ENCODE measurements around the gene CIAO3. TPM values are rescaled to one million over a fixed set of nuclear protein-coding genes. Genes with fewer than 3 reads are reported as not detected.
"Not testable (repeated sequence)": the region's sequence is repeated elsewhere in the genome, so short reads cannot be mapped to it uniquely, and the experiment has no call there.

The CIAO3 gene
- total RNA-seq, 1 donor from 2014 or later: 21.7 TPM

GRCh38 chr16:762595-763268, 21.9 kb upstream of the CIAO3 start:
- no peak for DNase-seq (ENCODE audit: low spot score)
- intact Hi-C loops (cut with DNase I): no loop called here

GRCh38 chr16:761625-762513, 21.1 kb upstream of the CIAO3 start:
- intact Hi-C loops (cut with DNase I): no loop called here
- no peak for DNase-seq (ENCODE audit: low spot score)

- intact Hi-C loops (cut with DNase I): no loop called here
- no peak for DNase-seq (ENCODE audit: low spot score)
Observed at GRCh38 chr16:760545-761343, 19.9 kb upstream of the CIAO3 start, which contains the start of gene MSLN. Gene MSLN (plus strand): TSS chr16:760734. CDS start chr16:762681, 1,947 bp downstream.

- DNase-seq (ENCODE audit: low spot score): no peak
- intact Hi-C loops (cut with DNase I): no loop called here
Observed at GRCh38 chr16:760065-760464, 19.3 kb upstream of the CIAO3 start.

GRCh38 chr16:759110-759910, 18.5 kb upstream of the CIAO3 start:
- intact Hi-C loops (cut with DNase I): no loop called here
- no peak for DNase-seq (ENCODE audit: low spot score)

GRCh38 chr16:756428-756827, 15.6 kb upstream of the CIAO3 start:
- intact Hi-C loops (cut with DNase I): no loop called here
- DNase-seq (ENCODE audit: low spot score): no peak

- intact Hi-C loops (cut with DNase I): no loop called here
- no peak for DNase-seq (ENCODE audit: low spot score)
Observed at GRCh38 chr16:754656-755055, 13.9 kb upstream of the CIAO3 start.

- intact Hi-C loops (cut with DNase I); DNase-seq (ENCODE audit: low spot score): not testable (repeated sequence)
Observed at GRCh38 chr16:754121-754607, 13.4 kb upstream of the CIAO3 start.

GRCh38 chr16:752007-752312, 11.2 kb upstream of the CIAO3 start:
- intact Hi-C loops (cut with DNase I): no loop called here

GRCh38 chr16:751152-752006, 10.6 kb upstream of the CIAO3 start:
- intact Hi-C loops (cut with DNase I): no loop called here
- DNase-seq (ENCODE audit: low spot score): no peak

More at GRCh38 chr16:752007-752312, 11.2 kb upstream of the CIAO3 start:
- DNase-seq (ENCODE audit: low spot score): no peak

- no peak for DNase-seq (ENCODE audit: low spot score)
- intact Hi-C loops (cut with DNase I): no loop called here
Observed at GRCh38 chr16:750485-750884, 9.7 kb upstream of the CIAO3 start.

GRCh38 chr16:749010-749409, 8.2 kb upstream of the CIAO3 start:
- intact Hi-C loops (cut with DNase I): no loop called here
- no peak for DNase-seq (ENCODE audit: low spot score)

- no peak for DNase-seq (ENCODE audit: low spot score)
Observed at GRCh38 chr16:747978-748746, 7.4 kb upstream of the CIAO3 start.

GRCh38 chr16:746637-747036, 5.8 kb upstream of the CIAO3 start:
- intact Hi-C loops (cut with DNase I): no loop called here
- DNase-seq (ENCODE audit: low spot score): no peak

More at GRCh38 chr16:747978-748746, 7.4 kb upstream of the CIAO3 start:
- intact Hi-C loops (cut with DNase I): no loop called here

- intact Hi-C loops (cut with DNase I): no loop called here
Observed at GRCh38 chr16:745739-746138, 4.9 kb upstream of the CIAO3 start.

GRCh38 chr16:743794-744500, 3.1 kb upstream of the CIAO3 start:
- DNase-seq (ENCODE audit: low spot score): no peak
- intact Hi-C loops (cut with DNase I): loop anchor here (5.0 kb wide), 1 partner anchor 43 kb away; the partner anchor contains the start of genes CHTF18 and RPUSD1

More at GRCh38 chr16:745739-746138, 4.9 kb upstream of the CIAO3 start:
- DNase-seq (ENCODE audit: low spot score): no peak

- intact Hi-C loops (cut with DNase I): loop anchor here (5.0 kb wide), 1 partner anchor 44 kb away; the partner anchor contains the start of genes CHTF18 and RPUSD1
- not testable (repeated sequence) for DNase-seq (ENCODE audit: low spot score)
Observed at GRCh38 chr16:742894-743293, 2.1 kb upstream of the CIAO3 start.

All from cardiac septum (tissue), 1 donor.